Keratinocyte (primary cell): ENCODE results near the gene SPEM3.

Source experiments
- EZH2 ChIP-seq: IDR thresholded peaks from one replicate; pipeline ENCODE4 v1.6.1; 2012; ENCODE audit warnings: inconsistent platforms, mild to moderate bottlenecking, low read length, moderate library complexity
- TF ChIP-seq, protein P1 (sequence below), 3 experiments: IDR thresholded peaks in 1 of 3; conservative IDR thresholded peaks in 1 of 3; optimal IDR thresholded peaks in 1 of 3; 2 replicates in 2 of 3; 3 replicates in 1 of 3; pipeline versions ENCODE3 to v1.5.1; 2011; ENCODE audit warnings: low read length in 3 of 3, mild to moderate bottlenecking in 3 of 3, moderate library complexity in 2 of 3, control low read depth in 1 of 3, inconsistent platforms in 1 of 3; ENCODE audit not compliant: insufficient read depth in 2 of 3; ENCODE audit errors: extremely low read depth in 1 of 3

DNA sequence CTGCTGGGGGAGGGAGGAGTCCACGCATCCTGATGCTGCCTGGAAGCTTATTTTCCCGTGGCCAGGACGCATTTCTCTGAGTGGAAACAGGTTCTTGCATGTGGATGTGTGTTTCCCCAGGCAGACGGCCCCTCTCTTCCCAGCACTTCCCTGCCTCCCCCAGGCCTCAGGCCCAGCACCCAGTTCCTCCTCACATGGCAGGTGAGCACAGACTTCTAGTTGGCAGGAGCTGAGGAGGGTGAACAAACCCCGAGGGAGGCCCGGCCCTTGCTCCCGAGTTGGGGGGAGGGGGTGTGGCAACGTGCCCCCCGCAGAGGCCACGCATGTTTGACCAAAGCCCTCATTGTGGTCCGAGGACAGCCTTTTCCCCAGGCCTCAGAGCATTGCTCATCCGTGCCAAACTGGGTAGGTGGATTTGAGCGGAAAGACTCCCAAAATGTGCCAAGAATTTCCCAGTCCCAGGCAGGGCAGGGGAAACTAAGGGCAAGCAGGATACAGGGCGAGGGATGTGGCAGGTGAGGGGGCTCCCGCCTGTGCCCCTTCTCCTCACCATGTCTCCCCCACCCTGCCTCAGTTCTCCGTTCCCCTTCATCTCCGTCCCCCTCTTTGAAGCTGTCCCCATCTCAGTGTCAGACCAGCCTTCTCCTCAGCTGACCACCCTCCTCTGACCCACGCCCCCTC is 10.0 kb upstream of the SPEM3 start:
- TF ChIP-seq, protein P1, sequence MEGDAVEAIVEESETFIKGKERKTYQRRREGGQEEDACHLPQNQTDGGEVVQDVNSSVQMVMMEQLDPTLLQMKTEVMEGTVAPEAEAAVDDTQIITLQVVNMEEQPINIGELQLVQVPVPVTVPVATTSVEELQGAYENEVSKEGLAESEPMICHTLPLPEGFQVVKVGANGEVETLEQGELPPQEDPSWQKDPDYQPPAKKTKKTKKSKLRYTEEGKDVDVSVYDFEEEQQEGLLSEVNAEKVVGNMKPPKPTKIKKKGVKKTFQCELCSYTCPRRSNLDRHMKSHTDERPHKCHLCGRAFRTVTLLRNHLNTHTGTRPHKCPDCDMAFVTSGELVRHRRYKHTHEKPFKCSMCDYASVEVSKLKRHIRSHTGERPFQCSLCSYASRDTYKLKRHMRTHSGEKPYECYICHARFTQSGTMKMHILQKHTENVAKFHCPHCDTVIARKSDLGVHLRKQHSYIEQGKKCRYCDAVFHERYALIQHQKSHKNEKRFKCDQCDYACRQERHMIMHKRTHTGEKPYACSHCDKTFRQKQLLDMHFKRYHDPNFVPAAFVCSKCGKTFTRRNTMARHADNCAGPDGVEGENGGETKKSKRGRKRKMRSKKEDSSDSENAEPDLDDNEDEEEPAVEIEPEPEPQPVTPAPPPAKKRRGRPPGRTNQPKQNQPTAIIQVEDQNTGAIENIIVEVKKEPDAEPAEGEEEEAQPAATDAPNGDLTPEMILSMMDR (optimal IDR thresholded peaks at IDR 0.05 in 1 of 3, IDR thresholded peaks at IDR 0.05 in 1 of 3, conservative IDR thresholded peaks at IDR 0.05 in 1 of 3; ENCODE audit: extremely low read depth in 1 of 3, insufficient read depth in 2 of 3, low read length in 3 of 3): no peak
- no peak for TF ChIP-seq EZH2
